Endothelial cell of umbilical vein (primary cell): ENCODE results near the gene SCAMP2. TPM values are rescaled to one million over a fixed set of nuclear protein-coding genes. Genes with fewer than 3 reads are reported as not detected.

Experiments
- BruUV-seq: library from RNA; stranded (reverse); fragments of 400-500 nt; replicated peaks from 2 replicates; lab custom pipeline; 2021; lab: Mats Ljungman, UMichigan
- CTCF ChIA-PET: fragments of 300-600, 350-600 bp; sonication (Branson Sonifier 250); formaldehyde crosslinking; loops from one replicate; lab custom pipeline; 2021; ENCODE audit warnings: antibody characterized with exemption, inconsistent platforms; lab: Charles Lee
- POLR2A ChIA-PET: fragments of 300-600, 350-600 bp; sonication (Branson Sonifier 250); formaldehyde crosslinking; loops from one replicate; lab custom pipeline; 2021; ENCODE audit warnings: antibody characterized with exemption, inconsistent platforms; lab: Charles Lee
- DNase-seq: peaks from one replicate; pipeline ENCODE4 v3.0.0-alpha.2; 2011; ENCODE audit warnings: low read depth, low spot score
- FAIRE-seq: peaks from 2 replicates; lab custom pipeline; 2011; peaks lifted over from hg19 to GRCh38; lab: Jason Lieb, UNC
- H2AFZ ChIP-seq: 2 replicates; pipeline ENCODE4 v1.6.0; 2012; ENCODE audit warnings: low read depth, low read length, control low read depth, inconsistent platforms
- H3K27ac ChIP-seq: 2 replicates; pipeline ENCODE4 v1.5.1; 2011; ENCODE audit warnings: low read depth, mild to moderate bottlenecking, control low read depth, low read length, moderate library complexity; ENCODE audit not compliant: insufficient read depth
- H3K27me3 ChIP-seq, 2 experiments: 2 replicates each; pipeline versions ENCODE4 v1.6.0 to v1.6.1; 2011; ENCODE audit warnings: low read length in 2 of 2, mixed read lengths in 1 of 2; ENCODE audit not compliant: control insufficient read depth in 2 of 2, insufficient read depth in 2 of 2
- H3K36me3 ChIP-seq, 2 experiments: 2 replicates in 1 of 2; 3 replicates in 1 of 2; pipeline ENCODE4 v1.5.1; 2011; ENCODE audit warnings: low read length in 2 of 2, mild to moderate bottlenecking in 1 of 2, moderate library complexity in 1 of 2; ENCODE audit not compliant: control insufficient read depth in 2 of 2, insufficient read depth in 2 of 2; ENCODE audit errors: extremely low read depth in 1 of 2
- H3K4me1 ChIP-seq: 3 replicates; pipeline ENCODE4 v1.5.1; 2011; ENCODE audit warnings: mild to moderate bottlenecking, low read length; ENCODE audit not compliant: control insufficient read depth, insufficient read depth; ENCODE audit errors: extremely low read depth
- H3K4me2 ChIP-seq: 2 replicates; pipeline ENCODE4 v1.6.1; 2011; ENCODE audit warnings: low read length, control low read depth, mixed read lengths; ENCODE audit not compliant: insufficient read depth
- H3K4me3 ChIP-seq, 3 experiments: fragments of 200-600 bp in 1 of 3; sonication (generic), shearing (Covaris generic) in 1 of 3; replicated peaks in 1 of 3; 2 replicates each; pipeline ENCODE4 v1.5.1; 2011 to 2016; ENCODE audit warnings: control low read depth in 3 of 3, low read length in 3 of 3, mild to moderate bottlenecking in 2 of 3, inconsistent platforms in 1 of 3, low read depth in 1 of 3, moderate library complexity in 1 of 3; ENCODE audit not compliant: insufficient read depth in 1 of 3
- H3K79me2 ChIP-seq: 2 replicates; pipeline ENCODE4 v1.6.0; 2012; ENCODE audit warnings: low read length, inconsistent platforms; ENCODE audit not compliant: control insufficient read depth, insufficient read depth
- H3K9ac ChIP-seq: replicated peaks from 2 replicates; pipeline ENCODE3; 2011; ENCODE audit warnings: low read length, control low read depth; ENCODE audit not compliant: insufficient read depth; ENCODE audit errors: extremely low read depth
- H3K9me1 ChIP-seq: replicated peaks from 3 replicates; pipeline ENCODE4 v1.6.0; 2011; ENCODE audit warnings: mild to moderate bottlenecking, low read length; ENCODE audit not compliant: control insufficient read depth, insufficient read depth; ENCODE audit errors: extremely low read depth
- H3K9me3 ChIP-seq: replicated peaks from 2 replicates; pipeline ENCODE4 v1.5.1; 2012; ENCODE audit warnings: low read length, inconsistent platforms; ENCODE audit not compliant: control insufficient read depth, insufficient read depth
- H4K20me1 ChIP-seq: replicated peaks from 2 replicates; pipeline ENCODE3; 2011; ENCODE audit warnings: mild to moderate bottlenecking, low read length; ENCODE audit not compliant: control insufficient read depth, insufficient read depth; ENCODE audit errors: extremely low read depth
- CTCF ChIP-seq, 2 donors: IDR thresholded peaks; 1 replicate in 1 of 2; 2 replicates in 1 of 2; pipeline ENCODE4 v1.5.1; 2011; ENCODE audit warnings: low read length in 2 of 2, mild to moderate bottlenecking in 2 of 2, moderate library complexity in 2 of 2, control low read depth in 1 of 2, inconsistent platforms in 1 of 2, low read depth in 1 of 2; ENCODE audit not compliant: insufficient read depth in 1 of 2; ENCODE audit errors: extremely low read depth in 1 of 2
- EZH2 ChIP-seq: IDR thresholded peaks from 2 replicates; pipeline ENCODE4 v1.6.1; 2012; ENCODE audit warnings: borderline replicate concordance, low read depth, mild to moderate bottlenecking, moderate library complexity, low read length, inconsistent platforms; ENCODE audit not compliant: severe bottlenecking
- FOS ChIP-seq: IDR thresholded peaks from 2 replicates; pipeline ENCODE4 v1.6.1; 2011; ENCODE audit warnings: mild to moderate bottlenecking, low read length, moderate library complexity, borderline replicate concordance; ENCODE audit not compliant: insufficient read depth
- GATA2 ChIP-seq: IDR thresholded peaks from 2 replicates; pipeline ENCODE4 v1.7.0; 2011; ENCODE audit warnings: low read depth, mild to moderate bottlenecking, moderate library complexity, mixed read lengths, low read length; ENCODE audit not compliant: insufficient read length, insufficient read depth
- JUN ChIP-seq: IDR thresholded peaks from 2 replicates; pipeline ENCODE4 v1.6.1; 2011; ENCODE audit warnings: borderline replicate concordance, low read depth; ENCODE audit not compliant: insufficient read length, insufficient read depth
- MAX ChIP-seq: IDR thresholded peaks from 2 replicates; pipeline ENCODE4 v1.6.1; 2011; ENCODE audit not compliant: insufficient read depth, insufficient read length
- MYC ChIP-seq: IDR thresholded peaks from one replicate; pipeline ENCODE4 v1.6.1; 2011; ENCODE audit warnings: mild to moderate bottlenecking, low read depth, low read length
- POLR2A ChIP-seq: IDR thresholded peaks from 2 replicates; pipeline ENCODE4 v1.6.1; 2012; ENCODE audit warnings: low read depth, mild to moderate bottlenecking, control low read depth, low read length
- POLR2AphosphoS5 ChIP-seq: IDR thresholded peaks from 2 replicates; pipeline ENCODE4 v1.6.1; 2012; ENCODE audit warnings: low read depth, mild to moderate bottlenecking, control low read depth, low read length, moderate library complexity; ENCODE audit not compliant: insufficient read depth
- dilution Hi-C: fragments of 300-500 bp; cut with MboI; formaldehyde crosslinking; loops from one replicate; pipeline ENCODE4 v1.15.0; 2019; ENCODE audit warnings: low sequenced_read_pairs; ENCODE audit not compliant: extremely low pct_ligation_motif_present
- intact Hi-C: fragments of 100-400 bp; cut with micrococcal nuclease; formaldehyde crosslinking; loops from one replicate; pipeline ENCODE4 v1.10.0; 2022
- polyA plus RNA-seq, 4 experiments: library from polyadenylated mRNA; depleted of rRNA in 3 of 4; stranded (reverse) in 3 of 4; unstranded in 1 of 4; fragments of >200 nt; gene quantifications; 2 replicates each; pipeline versions ENCODE4 v1.2.1 to v1.2.3, GENCODE V29; 2011 to 2012; ENCODE audit warnings: missing spikeins in 1 of 4
- total RNA-seq: library from RNA; stranded (reverse); gene quantifications from 2 replicates; pipeline ENCODE4 v1.2.3, GENCODE V29; 2021

Gene SCAMP2
- total and polyA plus RNA-seq, 2 donors (not counting 3 experiments of a cell fraction or from before 2014, with no cell fraction given): 67.3 to 256 TPM

- no TSS peak for BruUV-seq
Observed at GRCh38 chr15:74808078-74808839, 64.9 kb downstream of the SCAMP2 start.

More at GRCh38 chr15:74808078-74808839, 64.9 kb downstream of the SCAMP2 start:
- H3K27me3 ChIP-seq: no peaks in the 10 kb centered on the region
- H3K4me2 ChIP-seq: no peak overlapping the region
- H3K36me3 ChIP-seq: peaks cover 0 to 3% of the 10 kb centered on the region in 2 experiments
- no peak overlapping the region for H3K9ac ChIP-seq
- no peaks in the 10 kb centered on the region for H3K9me1 ChIP-seq
- H3K4me1 ChIP-seq: no peaks in the 10 kb centered on the region
- H3K9me3 ChIP-seq: no peaks in the 10 kb centered on the region
- ChIA-PET CTCF (interaction anchor here (1.2 to 2.1 kb wide), 5 partner anchors 9 to 176 kb away, joined by 3 to 7 read pairs (median 5); no protein-coding TSS in a partner anchor), POLR2A (no interaction called here)
- no peak overlapping the region for H3K27ac ChIP-seq
- FAIRE-seq (no peak), DNase-seq (no peak)
- H2AFZ ChIP-seq: no peak overlapping the region
- no peaks in the 10 kb centered on the region for H4K20me1 ChIP-seq
- H3K79me2 ChIP-seq: no peaks in the 10 kb centered on the region
- dilution Hi-C loops (no loop called here), intact Hi-C loops (no loop called here)
- TF ChIP-seq FOS: no peak
- no peak for TF ChIP-seq MYC
- no peak for TF ChIP-seq JUN
- TF ChIP-seq CTCF (IDR thresholded peaks at IDR 0.05; ENCODE audit: extremely low read depth in 1 of 2, insufficient read depth in 1 of 2, low read depth in 1 of 2, low read length in 2 of 2): no peak
- TF ChIP-seq EZH2: no peak
- no peak for TF ChIP-seq MAX
- no peak for TF ChIP-seq GATA2
- no peak for TF ChIP-seq POLR2AphosphoS5
- no peak for TF ChIP-seq POLR2A
- no peak overlapping the region for H3K4me3 ChIP-seq
